Activated naive CD8-positive, alpha-beta T cell treated with anti-CD3 and anti-CD28 coated beads, Interleukin-2, amount 50 U/mL, for 24 hours (primary cell): ENCODE data around the gene EAF2.

Experiments used
- ATAC-seq: fragments of 150-1000 bp; cut with Tn5 transposase; one replicate; pipeline ENCODE4 v1.10.0; 2021
- DNase-seq: peaks from one replicate; pipeline ENCODE4 v3.0.0; 2021
- H3K27ac Mint-ChIP-seq: one replicate; pipeline ENCODE4 v1.8.0; 2021; ENCODE audit warnings: mild to moderate bottlenecking, mixed read lengths
- H3K27me3 Mint-ChIP-seq: one replicate; pipeline ENCODE4 v1.8.0; 2021; ENCODE audit warnings: mixed read lengths
- H3K36me3 Mint-ChIP-seq: one replicate; pipeline ENCODE4 v1.8.0; 2021; ENCODE audit warnings: low read depth, mixed read lengths
- H3K4me1 Mint-ChIP-seq: one replicate; pipeline ENCODE4 v1.8.0; 2021; ENCODE audit warnings: mixed read lengths
- H3K4me3 Mint-ChIP-seq: one replicate; pipeline ENCODE4 v1.8.0; 2021; ENCODE audit warnings: mild to moderate bottlenecking, moderate library complexity, mixed read lengths
- H3K9me3 Mint-ChIP-seq: one replicate; pipeline ENCODE4 v1.8.0; 2021; ENCODE audit warnings: mixed read lengths

The EAF2 gene

DNA sequence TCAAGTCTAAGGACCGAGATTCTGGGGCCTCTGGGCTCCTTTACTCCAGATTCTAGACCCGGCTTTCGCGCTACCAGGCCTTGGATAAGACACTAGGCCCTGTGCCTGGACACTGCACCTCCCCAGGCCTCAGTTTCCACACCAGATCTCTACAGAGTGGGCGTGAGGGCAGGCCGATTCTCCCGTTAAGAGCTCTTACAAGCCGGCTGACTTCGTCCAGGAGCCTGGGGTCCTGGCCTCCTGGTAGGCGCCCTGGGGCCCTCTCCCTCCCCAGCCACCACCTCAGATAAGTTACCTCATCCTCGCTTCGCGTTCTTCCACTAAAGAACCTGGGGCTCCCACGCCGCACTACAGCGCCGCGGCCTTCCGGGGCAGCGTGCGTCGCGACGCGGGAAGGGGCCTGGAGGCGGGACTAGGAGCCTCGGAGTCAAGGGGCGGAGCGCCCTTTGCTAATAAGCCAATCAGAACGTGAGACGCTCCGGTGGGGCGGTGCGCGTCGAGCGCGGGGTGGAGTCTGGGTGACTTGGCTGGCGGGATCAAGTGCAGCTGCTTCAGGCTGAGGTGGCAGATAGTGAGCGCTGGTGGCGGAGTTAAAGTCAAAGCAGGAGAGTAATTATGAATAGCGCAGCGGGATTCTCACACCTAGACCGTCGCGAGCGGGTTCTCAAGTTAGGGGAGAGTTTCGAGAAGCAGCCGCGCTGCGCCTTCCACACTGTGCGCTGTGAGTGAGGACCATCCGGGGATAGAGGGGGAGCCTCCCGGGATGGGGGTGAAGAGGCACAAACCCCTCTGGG is at the start of gene EAF2, which contains the start of gene IQCB1:
Gene EAF2, plus strand, starts transcription at position 539 of the 794 bp plus-strand sequence. Its CDS starts 77 bp downstream, at position 616.
Gene IQCB1, minus strand, starts transcription at position 390 of the 794 bp plus-strand sequence. CDS start 6,100 bp downstream, outside the sequence.
- Mint-ChIP-seq H3K9me3 (no peaks in the 10 kb centered on the region), H3K36me3 (peaks cover 38% of the 10 kb centered on the region), H3K4me3 (peak within 1 kb of the TSS; percentile 92), H3K27ac (peak within 1 kb of the TSS; percentile 89), H3K4me1 (peaks cover 48% of the 10 kb centered on the region), H3K27me3 (no peaks in the 10 kb centered on the region)
- ATAC-seq (peak; percentile 99), DNase-seq (peak; percentile 95)

DNA sequence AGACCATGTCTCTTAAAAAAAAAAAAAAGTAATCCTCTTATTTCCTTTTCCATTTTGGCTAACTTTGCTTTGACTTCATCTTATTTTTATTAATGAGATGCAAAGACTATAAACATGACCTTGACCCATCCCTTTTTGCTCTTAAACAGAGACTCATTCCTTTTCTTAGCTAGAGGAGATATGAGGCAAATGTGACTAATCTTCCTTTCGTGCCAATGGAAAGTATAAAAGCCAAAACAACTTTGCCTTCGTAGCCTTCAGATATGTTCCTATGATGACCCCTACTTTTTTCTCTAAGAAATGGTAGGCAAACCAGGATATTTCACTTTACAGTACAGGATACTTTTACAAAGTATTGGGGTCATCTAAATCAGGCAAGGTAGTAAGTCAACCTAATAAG is 48.5 kb upstream of the EAF2 start:
- no peak overlapping the region for H3K4me3 Mint-ChIP-seq
- H3K4me1 Mint-ChIP-seq = no peaks in the 10 kb centered on the region
- ATAC-seq = no peak
- H3K9me3 Mint-ChIP-seq = no peaks in the 10 kb centered on the region
- H3K36me3 Mint-ChIP-seq = peaks cover 67% of the 10 kb centered on the region
- no peak overlapping the region for H3K27ac Mint-ChIP-seq
- no peaks in the 10 kb centered on the region for H3K27me3 Mint-ChIP-seq
- DNase-seq = no peak

DNA sequence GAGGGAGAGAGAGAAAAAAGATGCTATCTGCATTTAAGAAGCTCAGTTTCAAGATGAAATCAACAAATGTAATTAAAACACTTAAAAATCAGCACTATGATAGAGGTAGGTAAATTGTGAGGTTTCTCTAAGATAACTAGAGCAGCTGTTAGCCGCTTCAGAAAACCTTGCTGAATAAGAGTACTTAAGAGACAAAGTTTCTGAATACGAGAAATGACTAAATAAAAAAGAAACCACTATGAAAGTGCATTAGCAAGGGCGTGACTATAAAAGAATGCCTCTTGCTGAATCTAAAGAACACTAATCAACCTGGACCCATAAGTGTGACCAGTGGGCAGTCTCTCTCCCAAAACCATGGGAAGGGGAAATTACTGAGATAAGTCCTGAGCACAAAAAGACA is 41.9 kb upstream of the EAF2 start:
- ATAC-seq (no peak), DNase-seq (no peak)
- no peaks in the 10 kb centered on the region for H3K9me3 Mint-ChIP-seq
- no peaks in the 10 kb centered on the region for H3K27me3 Mint-ChIP-seq
- H3K36me3 Mint-ChIP-seq = peaks cover 62% of the 10 kb centered on the region
- H3K4me1 Mint-ChIP-seq = peaks cover 5% of the 10 kb centered on the region
- no peak overlapping the region for H3K4me3 Mint-ChIP-seq
- peak overlapping the region; percentile 49 for H3K27ac Mint-ChIP-seq

DNA sequence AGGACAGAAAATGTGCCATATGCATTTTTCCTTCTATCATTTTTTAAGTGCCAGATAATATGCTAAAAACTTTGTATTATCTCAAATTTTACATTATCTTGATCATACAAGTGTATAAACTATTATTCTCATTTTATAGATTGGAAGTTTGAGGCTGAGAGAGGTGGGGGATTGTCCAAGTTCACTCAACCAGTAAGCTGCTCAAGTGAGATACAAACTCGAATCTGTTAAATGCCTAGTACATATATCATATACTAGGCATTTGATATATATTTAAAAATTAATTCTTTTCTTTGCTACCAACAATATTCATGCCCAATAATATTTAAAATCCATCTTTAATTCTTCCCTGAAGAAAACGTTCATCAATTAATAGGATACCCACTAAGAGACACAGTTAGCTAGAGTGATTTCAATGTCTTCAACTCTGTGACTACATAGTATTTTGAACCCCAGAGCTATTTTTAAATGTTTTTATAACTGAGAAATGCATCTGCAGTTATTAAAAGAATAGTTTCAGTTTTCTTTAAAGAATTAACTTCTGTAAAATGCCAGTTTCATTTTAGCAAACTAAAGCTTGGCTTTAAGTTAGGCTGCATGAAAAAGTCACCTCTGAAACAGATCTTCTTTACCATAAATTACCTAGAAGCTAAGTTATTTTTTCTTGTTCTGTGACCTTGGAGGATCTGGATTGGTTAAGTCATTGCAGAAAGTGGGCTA is 40.6 kb upstream of the EAF2 start:
- H3K27ac Mint-ChIP-seq = no peak overlapping the region
- peaks cover 54% of the 10 kb centered on the region for H3K36me3 Mint-ChIP-seq
- no peak for DNase-seq
- H3K4me1 Mint-ChIP-seq = peaks cover 5% of the 10 kb centered on the region
- no peaks in the 10 kb centered on the region for H3K27me3 Mint-ChIP-seq
- H3K9me3 Mint-ChIP-seq = no peaks in the 10 kb centered on the region
- no peak for ATAC-seq
- H3K4me3 Mint-ChIP-seq = no peak overlapping the region

DNA sequence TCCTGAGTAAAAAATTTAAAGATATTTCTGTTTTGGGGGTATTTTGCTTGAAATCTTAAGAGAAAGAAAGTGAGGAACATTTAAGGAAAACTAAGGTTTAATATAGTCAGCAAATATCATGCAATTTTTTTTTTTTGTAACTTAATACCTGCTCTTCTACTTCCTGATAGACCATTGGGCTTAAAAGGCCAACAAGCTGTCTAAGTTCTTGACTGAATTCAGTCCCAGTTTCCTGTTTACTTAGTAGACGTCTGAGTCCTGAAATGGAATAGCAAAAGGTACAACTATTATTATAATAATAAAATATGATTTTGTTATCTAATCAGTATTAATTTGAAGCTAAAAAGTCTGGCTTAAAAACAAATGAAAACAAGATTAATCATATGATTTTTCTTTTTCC is 38.0 kb upstream of the EAF2 start:
- peak overlapping the region; percentile 1 for H3K27ac Mint-ChIP-seq
- ATAC-seq = no peak
- peaks cover 53% of the 10 kb centered on the region for H3K36me3 Mint-ChIP-seq
- H3K9me3 Mint-ChIP-seq = no peaks in the 10 kb centered on the region
- H3K4me1 Mint-ChIP-seq = peaks cover 9% of the 10 kb centered on the region
- H3K27me3 Mint-ChIP-seq = no peaks in the 10 kb centered on the region
- no peak overlapping the region for H3K4me3 Mint-ChIP-seq
- no peak for DNase-seq

DNA sequence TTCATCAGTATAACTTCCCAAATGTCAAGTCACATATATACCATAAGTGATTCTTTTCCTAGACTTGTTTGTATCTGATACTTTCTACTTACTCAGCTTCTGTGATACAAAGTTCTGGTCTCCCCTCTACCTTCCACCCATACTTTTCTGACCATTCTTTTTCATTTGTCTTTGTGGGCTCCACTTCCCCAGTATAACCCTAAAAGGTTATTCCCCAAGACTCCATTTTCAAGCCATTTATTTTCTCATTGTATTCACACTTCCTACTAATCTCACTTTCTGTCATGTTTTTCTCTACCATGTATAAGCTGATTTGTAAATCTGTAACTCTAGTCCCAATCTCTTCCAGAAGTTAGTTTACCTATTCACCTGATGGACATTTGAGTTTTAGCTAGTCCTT is 34.1 kb upstream of the EAF2 start:
- Mint-ChIP-seq H3K9me3 (no peaks in the 10 kb centered on the region), H3K36me3 (peaks cover 64% of the 10 kb centered on the region), H3K27ac (peak overlapping the region; percentile 1)

DNA sequence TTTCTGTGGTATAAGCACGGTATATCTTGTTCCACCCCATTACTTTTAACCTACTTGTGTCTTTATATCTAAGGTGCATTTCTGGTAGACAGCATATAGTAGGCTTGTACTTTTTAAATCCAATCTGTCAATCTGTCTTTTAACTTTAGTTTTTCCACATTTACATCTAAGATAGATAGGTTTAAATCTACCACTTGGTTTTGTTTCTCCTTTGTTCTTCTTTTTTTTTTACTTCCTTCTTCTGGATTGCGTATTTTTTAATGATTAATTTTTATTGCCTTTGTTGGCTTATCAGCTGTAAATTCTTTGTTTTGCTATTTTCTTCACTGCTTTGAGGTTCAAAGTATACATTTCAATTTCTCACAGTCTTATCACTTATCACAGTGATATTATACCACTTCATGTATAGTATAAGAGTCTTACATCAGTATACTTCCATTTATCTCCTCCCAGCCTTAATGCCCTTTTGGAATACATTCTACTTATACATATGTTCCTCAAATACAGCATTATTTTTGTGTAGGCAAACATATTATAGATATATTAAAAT is 31.2 kb upstream of the EAF2 start:
- H3K4me3 Mint-ChIP-seq = no peak overlapping the region
- peaks cover 69% of the 10 kb centered on the region for H3K36me3 Mint-ChIP-seq
- H3K4me1 Mint-ChIP-seq = peaks cover 19% of the 10 kb centered on the region
- DNase-seq (no peak), ATAC-seq (no peak)
- no peak overlapping the region for H3K27ac Mint-ChIP-seq
- H3K27me3 Mint-ChIP-seq = no peaks in the 10 kb centered on the region
- H3K9me3 Mint-ChIP-seq = no peaks in the 10 kb centered on the region

More for the DNA sequence above, 34.1 kb upstream of the EAF2 start:
- Mint-ChIP-seq H3K27me3 (no peaks in the 10 kb centered on the region), H3K4me1 (peaks cover 18% of the 10 kb centered on the region), H3K4me3 (no peak overlapping the region)
- DNase-seq = no peak
- ATAC-seq = no peak

DNA sequence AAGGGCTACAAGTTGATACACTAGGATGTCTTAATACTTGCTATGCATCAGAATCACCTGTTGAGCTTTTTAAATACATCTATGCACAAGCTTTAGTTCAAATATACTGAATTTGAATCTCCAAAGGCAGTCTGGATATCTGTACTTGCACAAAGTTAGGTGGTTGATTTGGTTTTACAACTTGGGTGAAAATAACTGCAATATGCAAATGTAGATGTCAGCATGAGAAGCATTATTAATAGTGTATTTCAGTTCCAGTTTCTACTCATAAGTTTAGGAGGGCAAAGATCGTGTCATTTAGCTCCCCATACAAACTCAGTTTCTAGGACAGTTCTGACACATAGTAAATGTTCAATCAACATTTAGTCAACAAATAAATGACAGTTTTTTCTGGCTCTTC is 25.8 kb upstream of the EAF2 start:
- H3K4me1 Mint-ChIP-seq = peaks cover 19% of the 10 kb centered on the region
- peaks cover 60% of the 10 kb centered on the region for H3K36me3 Mint-ChIP-seq
- no peak overlapping the region for H3K4me3 Mint-ChIP-seq
- H3K27ac Mint-ChIP-seq = peak overlapping the region; percentile 30
- DNase-seq (no peak), ATAC-seq (peak; percentile 43)
- no peaks in the 10 kb centered on the region for H3K27me3 Mint-ChIP-seq
- H3K9me3 Mint-ChIP-seq = no peaks in the 10 kb centered on the region

DNA sequence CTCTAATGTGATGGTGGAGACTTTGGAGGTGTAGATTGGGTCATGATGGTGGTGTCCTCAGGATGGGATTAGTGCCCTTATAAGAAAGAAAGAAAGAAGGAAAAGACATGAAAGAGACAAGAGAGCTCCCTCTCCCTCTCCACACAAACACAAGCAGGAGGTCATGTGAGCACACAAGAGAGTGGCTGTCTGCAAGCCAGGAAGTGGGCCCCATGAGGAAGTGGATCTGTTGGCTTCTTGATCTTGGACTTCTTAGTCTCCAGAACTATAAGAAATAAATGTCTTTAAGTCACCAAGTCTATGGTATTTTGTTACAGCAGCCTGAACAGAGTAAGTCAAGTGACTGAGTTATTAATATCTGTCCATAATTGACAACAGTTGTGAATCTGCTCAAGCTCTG is 17.3 kb upstream of the EAF2 start:
- H3K27me3 Mint-ChIP-seq = no peaks in the 10 kb centered on the region
- peaks cover 80% of the 10 kb centered on the region for H3K36me3 Mint-ChIP-seq
- H3K27ac Mint-ChIP-seq = no peak overlapping the region
- ATAC-seq (no peak), DNase-seq (no peak)
- peaks cover 36% of the 10 kb centered on the region for H3K4me1 Mint-ChIP-seq
- no peak overlapping the region for H3K4me3 Mint-ChIP-seq
- peaks cover 3% of the 10 kb centered on the region for H3K9me3 Mint-ChIP-seq

DNA sequence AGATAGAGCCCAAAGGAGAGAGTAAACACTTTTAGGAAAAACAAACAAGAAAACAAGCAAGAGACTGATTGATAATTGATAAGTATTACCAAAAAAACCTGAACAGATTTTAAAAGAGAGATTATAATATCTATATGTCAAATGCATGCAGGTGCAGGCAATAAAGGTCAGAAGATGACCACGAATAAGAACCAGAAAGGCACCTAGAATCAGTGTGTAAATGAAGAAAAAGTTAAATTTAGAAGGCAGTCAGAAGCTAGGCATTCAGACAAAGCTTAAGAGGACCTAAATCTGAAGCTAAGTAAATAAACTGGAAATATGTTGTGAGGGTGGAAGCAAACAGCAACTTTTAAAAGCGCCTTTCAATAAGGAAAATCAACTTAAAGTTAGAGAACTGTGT is 16.4 kb upstream of the EAF2 start:
- Mint-ChIP-seq H3K36me3 (peaks cover 85% of the 10 kb centered on the region), H3K27ac (no peak overlapping the region), H3K9me3 (peaks cover 9% of the 10 kb centered on the region), H3K4me1 (peaks cover 36% of the 10 kb centered on the region), H3K27me3 (no peaks in the 10 kb centered on the region), H3K4me3 (no peak overlapping the region)
- ATAC-seq (no peak), DNase-seq (no peak)

DNA sequence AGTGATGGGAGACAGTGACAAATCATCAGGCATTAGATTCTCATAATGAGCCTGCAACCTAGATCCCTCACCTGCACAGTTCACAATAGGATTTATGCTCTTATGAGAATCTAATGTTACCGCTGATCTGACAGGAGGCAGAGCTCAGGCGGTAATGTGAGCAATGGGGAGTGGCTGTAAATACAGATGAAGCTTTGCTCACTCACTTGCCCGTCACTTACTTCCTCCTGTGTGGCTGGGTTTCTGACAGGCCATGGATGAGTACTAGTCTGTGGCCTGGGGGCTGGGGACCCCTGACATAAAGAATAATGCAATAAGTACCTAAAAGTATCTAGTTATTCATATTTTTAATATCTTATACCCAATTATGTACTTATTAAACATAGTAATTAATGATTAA is 15.8 kb upstream of the EAF2 start:
- DNase-seq = no peak
- Mint-ChIP-seq H3K9me3 (peaks cover 14% of the 10 kb centered on the region), H3K27me3 (no peaks in the 10 kb centered on the region), H3K4me1 (peaks cover 30% of the 10 kb centered on the region), H3K36me3 (peaks cover 84% of the 10 kb centered on the region), H3K4me3 (no peak overlapping the region), H3K27ac (no peak overlapping the region)
- ATAC-seq = no peak

DNA sequence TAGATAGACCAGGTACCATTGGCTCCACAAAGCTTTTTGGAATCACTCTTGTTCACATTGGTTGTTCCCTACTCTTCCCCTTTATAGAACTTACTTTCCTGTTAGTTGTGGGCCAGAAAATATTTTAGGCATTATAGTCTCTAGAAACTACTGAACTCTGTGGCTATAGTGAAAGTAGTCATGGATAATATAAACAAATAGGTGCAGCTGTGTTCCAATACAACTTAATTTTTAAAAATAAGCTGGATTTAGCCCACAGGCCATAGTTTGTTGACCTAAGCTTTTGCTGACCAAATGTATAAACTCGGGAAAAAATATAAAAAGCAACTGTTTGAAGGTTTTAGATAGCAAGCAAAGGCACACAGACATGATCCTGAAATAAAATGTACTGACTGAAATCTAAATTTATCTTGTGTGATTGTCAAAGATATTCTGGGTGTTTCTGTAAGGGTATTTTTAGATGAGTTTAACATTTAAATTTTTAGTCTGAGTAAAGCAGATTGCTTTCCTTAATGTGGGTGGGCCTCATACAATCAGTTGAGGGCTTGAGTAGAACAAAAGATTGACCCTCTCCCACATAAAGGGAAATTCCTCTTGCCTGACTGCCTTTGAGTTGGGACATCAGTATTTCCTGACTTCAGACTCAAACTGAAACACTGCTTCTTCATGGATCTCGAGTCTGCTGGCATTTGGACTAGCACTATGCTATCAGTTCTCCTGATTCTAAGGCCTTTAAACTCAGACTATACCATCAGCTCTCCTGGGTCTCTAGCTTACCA is 13.4 kb upstream of the EAF2 start:
- DNase-seq (no peak), ATAC-seq (no peak)
- H3K27me3 Mint-ChIP-seq = no peaks in the 10 kb centered on the region
- H3K27ac Mint-ChIP-seq = no peak overlapping the region
- peaks cover 23% of the 10 kb centered on the region for H3K4me1 Mint-ChIP-seq
- H3K9me3 Mint-ChIP-seq = peaks cover 22% of the 10 kb centered on the region
- H3K4me3 Mint-ChIP-seq = no peak overlapping the region
- peaks cover 84% of the 10 kb centered on the region for H3K36me3 Mint-ChIP-seq

DNA sequence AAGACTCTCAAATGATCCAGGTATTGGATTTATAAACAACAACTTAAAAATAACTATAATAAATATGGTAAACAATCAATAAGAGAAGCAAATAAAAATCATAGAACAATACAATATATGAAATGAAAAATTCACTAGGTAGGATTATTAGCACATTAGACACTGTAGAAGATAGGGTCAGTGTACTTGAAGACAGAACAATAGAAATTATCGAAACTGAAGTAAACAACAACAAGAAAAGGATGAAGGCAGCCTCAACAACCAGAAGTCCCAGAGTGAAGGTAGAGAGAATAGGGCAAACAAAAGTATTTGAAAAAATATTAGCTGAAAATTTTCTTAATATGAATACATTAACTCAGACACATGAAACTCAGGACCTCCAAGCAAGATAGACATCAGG is 12.0 kb upstream of the EAF2 start:
- H3K9me3 Mint-ChIP-seq = peaks cover 22% of the 10 kb centered on the region

DNA sequence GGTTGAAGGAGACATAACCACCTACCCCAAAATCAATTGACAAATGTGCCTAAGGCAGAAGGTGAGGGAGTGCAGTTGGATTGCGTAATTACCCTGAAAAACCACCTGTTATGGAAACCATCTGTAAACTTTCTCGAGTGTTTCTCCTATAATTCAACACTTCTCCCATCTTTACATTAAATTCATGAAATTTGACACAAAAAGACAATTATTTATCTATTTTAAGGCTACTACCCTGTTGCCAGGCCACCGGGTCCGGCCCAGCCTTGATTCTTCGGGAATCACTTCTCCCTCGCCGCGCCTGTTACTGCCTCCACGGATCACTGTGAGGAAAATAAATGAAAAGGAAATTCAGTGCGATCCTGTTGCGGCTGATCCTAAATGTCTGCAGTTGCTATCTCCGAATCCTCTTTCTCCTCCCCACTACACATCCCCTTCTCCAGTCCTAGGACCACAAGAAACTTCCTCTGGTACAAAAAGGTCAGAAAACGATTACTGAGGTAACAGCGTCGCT is 795 bp upstream of the EAF2 start:
- Mint-ChIP-seq H3K4me1 (peaks cover 50% of the 10 kb centered on the region), H3K4me3 (peak overlapping the region; percentile 92), H3K27ac (peak overlapping the region; percentile 89), H3K36me3 (peaks cover 39% of the 10 kb centered on the region), H3K9me3 (no peaks in the 10 kb centered on the region), H3K27me3 (no peaks in the 10 kb centered on the region)
- DNase-seq = no peak
- no peak for ATAC-seq

More for the DNA sequence above, 12.0 kb upstream of the EAF2 start:
- ATAC-seq = no peak
- Mint-ChIP-seq H3K36me3 (peaks cover 84% of the 10 kb centered on the region), H3K27ac (no peak overlapping the region), H3K27me3 (no peaks in the 10 kb centered on the region), H3K4me3 (no peak overlapping the region), H3K4me1 (peaks cover 23% of the 10 kb centered on the region)
- DNase-seq = no peak
